Measurements from ENCODE around the gene BANP.

DNA sequence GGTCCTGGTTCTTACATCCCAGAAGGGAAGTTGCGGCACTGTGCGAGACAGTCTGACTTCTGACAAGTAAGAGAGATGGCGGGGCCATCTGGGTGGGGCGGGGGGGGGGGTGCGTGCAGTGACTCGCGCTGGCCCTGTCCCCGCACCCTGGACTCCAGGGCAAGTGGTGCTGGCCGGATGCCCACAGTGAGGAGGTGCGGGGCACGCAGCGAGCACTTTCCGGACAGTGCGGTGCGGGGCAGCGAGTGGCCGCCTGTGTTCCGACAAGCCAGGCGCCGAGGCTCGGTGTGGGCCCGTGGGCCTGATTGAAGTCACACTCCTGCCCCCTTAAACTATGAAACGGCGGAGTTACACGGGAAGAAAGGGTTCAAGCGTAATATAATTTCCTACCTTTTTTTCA, 106.4 kb downstream of the BANP start:
- TF ChIP-seq, protein P1, sequence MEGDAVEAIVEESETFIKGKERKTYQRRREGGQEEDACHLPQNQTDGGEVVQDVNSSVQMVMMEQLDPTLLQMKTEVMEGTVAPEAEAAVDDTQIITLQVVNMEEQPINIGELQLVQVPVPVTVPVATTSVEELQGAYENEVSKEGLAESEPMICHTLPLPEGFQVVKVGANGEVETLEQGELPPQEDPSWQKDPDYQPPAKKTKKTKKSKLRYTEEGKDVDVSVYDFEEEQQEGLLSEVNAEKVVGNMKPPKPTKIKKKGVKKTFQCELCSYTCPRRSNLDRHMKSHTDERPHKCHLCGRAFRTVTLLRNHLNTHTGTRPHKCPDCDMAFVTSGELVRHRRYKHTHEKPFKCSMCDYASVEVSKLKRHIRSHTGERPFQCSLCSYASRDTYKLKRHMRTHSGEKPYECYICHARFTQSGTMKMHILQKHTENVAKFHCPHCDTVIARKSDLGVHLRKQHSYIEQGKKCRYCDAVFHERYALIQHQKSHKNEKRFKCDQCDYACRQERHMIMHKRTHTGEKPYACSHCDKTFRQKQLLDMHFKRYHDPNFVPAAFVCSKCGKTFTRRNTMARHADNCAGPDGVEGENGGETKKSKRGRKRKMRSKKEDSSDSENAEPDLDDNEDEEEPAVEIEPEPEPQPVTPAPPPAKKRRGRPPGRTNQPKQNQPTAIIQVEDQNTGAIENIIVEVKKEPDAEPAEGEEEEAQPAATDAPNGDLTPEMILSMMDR (IDR thresholded peaks at IDR 0.05; ENCODE audit: low read length): no peak
- no peak for TF ChIP-seq EZH2 (IDR thresholded peaks at IDR 0.05; ENCODE audit: borderline replicate concordance, low read length)

All from OCI-LY1 (cell line).